HEK293 (cell line): ENCODE measurements around the gene RAB2B.

Experiments
- CTCF ChIA-PET: fragments of 350-600 bp; formaldehyde crosslinking; extraction: SDS; loops from one replicate; lab custom pipeline; 2021; ENCODE audit warnings: antibody characterized with exemption; lab: Yijun Ruan, JAX
- POLR2A ChIA-PET: fragments of 300-600 bp; formaldehyde crosslinking; extraction: SDS; loops from one replicate; lab custom pipeline; 2020; ENCODE audit warnings: antibody characterized with exemption, inconsistent platforms; lab: Yijun Ruan, JAX
- H3K27ac ChIP-seq: fragments of 200-500 bp; sonication (Bioruptor generic); 2 replicates; pipeline ENCODE4 v1.5.1; 2014; ENCODE audit warnings: low read depth, low read length, control low read depth, inconsistent platforms; ENCODE audit errors: extremely low read depth
- H3K36me3 ChIP-seq, 2 experiments: fragments of 200-500 bp in 1 of 2; sonication (Bioruptor generic) in 1 of 2; 1 replicate in 1 of 2; 2 replicates in 1 of 2; pipeline ENCODE4 v1.5.1; 2014 to 2017; ENCODE audit warnings: inconsistent platforms in 2 of 2, low read length in 2 of 2; ENCODE audit not compliant: control insufficient read depth in 2 of 2, insufficient read depth in 1 of 2
- H3K4me1 ChIP-seq: fragments of 200-500 bp; sonication (Bioruptor generic); 2 replicates; pipeline ENCODE4 v1.5.1; 2014; ENCODE audit warnings: mild to moderate bottlenecking, low read length, inconsistent platforms; ENCODE audit not compliant: control insufficient read depth, insufficient read depth
- H3K4me3 ChIP-seq: 2 replicates; pipeline ENCODE4 v1.5.1; 2011; ENCODE audit warnings: low read depth, mild to moderate bottlenecking, control low read depth, low read length, moderate library complexity
- H3K9me3 ChIP-seq: fragments of 200-500 bp; sonication (Bioruptor generic); 2 replicates; pipeline ENCODE4 v1.5.1; 2014; ENCODE audit warnings: low read depth, low read length, inconsistent platforms; ENCODE audit not compliant: control insufficient read depth, insufficient read depth
- GLIS1 ChIP-seq: fragments of 450-650 bp; formaldehyde crosslinking; IDR thresholded peaks from 2 replicates; pipeline ENCODE4 v1.5.1; 2016; ENCODE audit warnings: missing biosample characterization, missing genetic modification characterization
- KLF9 ChIP-seq: fragments of 450-650 bp; formaldehyde crosslinking; IDR thresholded peaks from 2 replicates; pipeline ENCODE4 v1.5.1; 2016; ENCODE audit warnings: missing biosample characterization, missing genetic modification characterization, low read depth
- ZBTB1 ChIP-seq: fragments of 450-650 bp; formaldehyde crosslinking; IDR thresholded peaks from 2 replicates; pipeline ENCODE4 v1.5.1; 2016; ENCODE audit warnings: missing biosample characterization, missing genetic modification characterization
- ZBTB20 ChIP-seq: fragments of 450-650 bp; formaldehyde crosslinking; IDR thresholded peaks from 2 replicates; pipeline ENCODE4 v1.5.1; 2016; ENCODE audit warnings: missing biosample characterization, missing genetic modification characterization
- ZBTB21 ChIP-seq: fragments of 450-650 bp; formaldehyde crosslinking; IDR thresholded peaks from 2 replicates; pipeline ENCODE4 v1.5.1; 2017; ENCODE audit warnings: missing biosample characterization, missing genetic modification characterization
- ZNF133 ChIP-seq: fragments of 450-650 bp; formaldehyde crosslinking; IDR thresholded peaks from 2 replicates; pipeline ENCODE4 v1.5.1; 2016; ENCODE audit warnings: missing biosample characterization, missing genetic modification characterization
- ZNF16 ChIP-seq: fragments of 450-650 bp; formaldehyde crosslinking; IDR thresholded peaks from 2 replicates; pipeline ENCODE4 v1.5.1; 2016; ENCODE audit warnings: low read depth, missing biosample characterization, missing genetic modification characterization
- ZNF324 ChIP-seq: fragments of 450-650 bp; formaldehyde crosslinking; IDR thresholded peaks from 2 replicates; pipeline ENCODE4 v1.5.1; 2016; ENCODE audit warnings: missing biosample characterization, missing genetic modification characterization
- ZNF37A ChIP-seq: fragments of 450-650 bp; IDR thresholded peaks from 2 replicates; pipeline ENCODE4 v1.5.1; 2018; ENCODE audit warnings: missing biosample characterization, missing genetic modification characterization
- ZNF394 ChIP-seq: fragments of 450-650 bp; formaldehyde crosslinking; IDR thresholded peaks from 2 replicates; pipeline ENCODE4 v1.5.1; 2016; ENCODE audit warnings: missing biosample characterization, missing genetic modification characterization, mild to moderate bottlenecking, moderate library complexity, borderline replicate concordance
- ZNF423 ChIP-seq: fragments of 450-650 bp; formaldehyde crosslinking; IDR thresholded peaks from 2 replicates; pipeline ENCODE4 v1.5.1; 2016; ENCODE audit warnings: missing biosample characterization, missing genetic modification characterization
- ZNF426 ChIP-seq: fragments of 450-650 bp; formaldehyde crosslinking; IDR thresholded peaks from 2 replicates; pipeline ENCODE4 v1.5.1; 2017; ENCODE audit warnings: missing biosample characterization, missing genetic modification characterization, mild to moderate bottlenecking, inconsistent platforms, moderate library complexity
- ZNF623 ChIP-seq: fragments of 450-650 bp; formaldehyde crosslinking; IDR thresholded peaks from 2 replicates; pipeline ENCODE4 v1.5.1; 2016; ENCODE audit warnings: missing biosample characterization, missing genetic modification characterization
- ZNF654 ChIP-seq: fragments of 450-650 bp; formaldehyde crosslinking; IDR thresholded peaks from 2 replicates; pipeline ENCODE4 v1.5.1; 2016; ENCODE audit warnings: low read depth, missing biosample characterization, missing genetic modification characterization
- ZNF658 ChIP-seq: fragments of 450-650 bp; formaldehyde crosslinking; IDR thresholded peaks from 2 replicates; pipeline ENCODE4; 2016; ENCODE audit warnings: missing biosample characterization, missing genetic modification characterization
- ZNF791 ChIP-seq: fragments of 450-650 bp; formaldehyde crosslinking; IDR thresholded peaks from 2 replicates; pipeline ENCODE4 v1.5.1; 2016; ENCODE audit warnings: missing biosample characterization, missing genetic modification characterization
- ZSCAN16 ChIP-seq: fragments of 450-650 bp; formaldehyde crosslinking; IDR thresholded peaks from 2 replicates; pipeline ENCODE4 v1.5.1; 2016; ENCODE audit warnings: missing biosample characterization, missing genetic modification characterization
- TF ChIP-seq, protein P1 (sequence below): fragments of 450-650 bp; formaldehyde crosslinking; IDR thresholded peaks from 2 replicates; pipeline ENCODE4 v1.5.1; 2016; ENCODE audit warnings: missing biosample characterization, missing genetic modification characterization
- TF ChIP-seq, protein P2 (sequence below): fragments of 450-650 bp; formaldehyde crosslinking; IDR thresholded peaks from 2 replicates; pipeline ENCODE4 v1.5.1; 2017; ENCODE audit warnings: missing biosample characterization, mild to moderate bottlenecking, missing genetic modification characterization, moderate library complexity
- TF ChIP-seq, protein P3 (sequence below): fragments of 450-650 bp; formaldehyde crosslinking; IDR thresholded peaks from 2 replicates; pipeline ENCODE4 v1.5.1; 2016; ENCODE audit warnings: missing biosample characterization, missing genetic modification characterization
- TF ChIP-seq, protein P4 (sequence below): fragments of 450-650 bp; formaldehyde crosslinking; IDR thresholded peaks from 2 replicates; pipeline ENCODE4 v1.5.1; 2016; ENCODE audit warnings: missing biosample characterization, missing genetic modification characterization
- TF ChIP-seq, protein P5 (sequence below): fragments of 450-650 bp; IDR thresholded peaks from 2 replicates; pipeline ENCODE4 v1.5.1; 2018; ENCODE audit warnings: missing biosample characterization, mild to moderate bottlenecking, missing genetic modification characterization

RAB2B gene

DNA sequence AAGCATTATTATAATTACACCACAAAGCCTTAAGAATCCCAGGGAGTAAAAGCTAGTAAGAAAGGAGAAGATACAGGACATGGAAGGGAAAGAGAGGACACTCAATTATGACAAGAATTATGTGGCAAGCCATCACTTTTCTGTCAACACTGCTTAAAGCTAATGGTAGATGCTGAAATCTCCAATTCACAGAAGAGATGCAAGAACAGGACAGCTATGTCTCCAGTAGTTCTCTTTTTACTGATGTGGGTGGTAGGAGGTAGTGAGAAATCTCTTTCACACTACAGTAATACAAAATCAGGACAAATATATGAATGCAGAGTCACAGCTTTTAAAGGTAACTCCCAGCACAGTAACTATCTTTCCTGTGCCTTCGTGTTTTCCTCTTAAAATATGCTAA lies 50.1 kb downstream of the RAB2B start:
- no peaks in the 10 kb centered on the region for H3K4me1 ChIP-seq
- H3K9me3 ChIP-seq: no peaks in the 10 kb centered on the region
- peaks cover 78 to 96% of the 10 kb centered on the region in 2 experiments for H3K36me3 ChIP-seq
- H3K27ac ChIP-seq: no peak overlapping the region
- TF ChIP-seq ZNF37A (tag by site-specific recombination) (no peak), ZNF133 (tag by site-specific recombination) (no peak), ZSCAN16 (tag by site-specific recombination) (no peak), KLF9 (tag by site-specific recombination) (no peak), ZBTB1 (tag by site-specific recombination) (no peak)
- TF ChIP-seq, protein P1, sequence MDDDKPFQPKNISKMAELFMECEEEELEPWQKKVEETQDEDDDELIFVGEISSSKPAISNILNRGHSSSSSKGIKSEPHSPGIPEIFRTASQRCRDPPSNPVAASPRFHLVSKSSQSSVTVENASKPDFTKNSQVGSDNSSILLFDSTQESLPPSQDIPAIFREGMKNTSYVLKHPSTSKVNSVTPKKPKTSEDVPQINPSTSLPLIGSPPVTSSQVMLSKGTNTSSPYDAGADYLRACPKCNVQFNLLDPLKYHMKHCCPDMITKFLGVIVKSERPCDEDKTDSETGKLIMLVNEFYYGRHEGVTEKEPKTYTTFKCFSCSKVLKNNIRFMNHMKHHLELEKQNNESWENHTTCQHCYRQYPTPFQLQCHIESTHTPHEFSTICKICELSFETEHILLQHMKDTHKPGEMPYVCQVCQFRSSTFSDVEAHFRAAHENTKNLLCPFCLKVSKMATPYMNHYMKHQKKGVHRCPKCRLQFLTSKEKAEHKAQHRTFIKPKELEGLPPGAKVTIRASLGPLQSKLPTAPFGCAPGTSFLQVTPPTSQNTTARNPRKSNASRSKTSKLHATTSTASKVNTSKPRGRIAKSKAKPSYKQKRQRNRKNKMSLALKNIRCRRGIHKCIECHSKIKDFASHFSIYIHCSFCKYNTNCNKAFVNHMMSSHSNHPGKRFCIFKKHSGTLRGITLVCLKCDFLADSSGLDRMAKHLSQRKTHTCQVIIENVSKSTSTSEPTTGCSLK (tag by site-specific recombination): no peak
- TF ChIP-seq, protein P2, sequence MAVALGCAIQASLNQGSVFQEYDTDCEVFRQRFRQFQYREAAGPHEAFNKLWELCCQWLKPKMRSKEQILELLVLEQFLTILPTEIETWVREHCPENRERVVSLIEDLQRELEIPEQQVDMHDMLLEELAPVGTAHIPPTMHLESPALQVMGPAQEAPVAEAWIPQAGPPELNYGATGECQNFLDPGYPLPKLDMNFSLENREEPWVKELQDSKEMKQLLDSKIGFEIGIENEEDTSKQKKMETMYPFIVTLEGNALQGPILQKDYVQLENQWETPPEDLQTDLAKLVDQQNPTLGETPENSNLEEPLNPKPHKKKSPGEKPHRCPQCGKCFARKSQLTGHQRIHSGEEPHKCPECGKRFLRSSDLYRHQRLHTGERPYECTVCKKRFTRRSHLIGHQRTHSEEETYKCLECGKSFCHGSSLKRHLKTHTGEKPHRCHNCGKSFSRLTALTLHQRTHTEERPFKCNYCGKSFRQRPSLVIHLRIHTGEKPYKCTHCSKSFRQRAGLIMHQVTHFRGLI (tag by site-specific recombination): no peak
- CTCF ChIA-PET: interaction anchor here (0.6 to 0.9 kb wide), 2 partner anchors 30 to 101 kb away, joined by 3 read pairs; partner anchors contain the start of gene CHD8
- POLR2A ChIA-PET: interaction anchor here (0.5 to 1.8 kb wide), 2 partner anchors 10 to 157 kb away, joined by 5 to 6 read pairs; no protein-coding TSS in a partner anchor
- H3K4me3 ChIP-seq: no peak overlapping the region

DNA sequence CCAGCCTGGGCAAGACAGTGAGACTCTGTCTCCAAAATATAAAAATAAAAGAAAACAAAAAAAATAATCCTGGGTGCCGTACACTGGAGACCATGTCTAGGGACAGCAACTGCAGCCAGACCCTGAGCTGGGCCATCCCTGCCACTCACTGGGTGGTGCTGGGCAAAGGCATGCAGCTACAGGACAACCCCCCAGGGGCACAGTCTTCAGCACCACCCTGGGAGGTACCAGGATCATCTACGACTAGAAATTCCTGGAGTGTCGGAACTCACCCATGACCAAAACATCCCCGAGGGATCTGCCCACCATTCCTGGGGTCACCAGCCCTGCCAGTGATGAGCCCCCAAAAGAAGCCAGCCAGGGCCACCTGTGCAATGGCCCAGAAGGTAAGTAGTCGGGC lies 57.2 kb downstream of the RAB2B start:
- ChIA-PET CTCF (no interaction called here), POLR2A (no interaction called here)
- TF ChIP-seq GLIS1 (tag by site-specific recombination): peak; percentile 55
- TF ChIP-seq, protein P3, sequence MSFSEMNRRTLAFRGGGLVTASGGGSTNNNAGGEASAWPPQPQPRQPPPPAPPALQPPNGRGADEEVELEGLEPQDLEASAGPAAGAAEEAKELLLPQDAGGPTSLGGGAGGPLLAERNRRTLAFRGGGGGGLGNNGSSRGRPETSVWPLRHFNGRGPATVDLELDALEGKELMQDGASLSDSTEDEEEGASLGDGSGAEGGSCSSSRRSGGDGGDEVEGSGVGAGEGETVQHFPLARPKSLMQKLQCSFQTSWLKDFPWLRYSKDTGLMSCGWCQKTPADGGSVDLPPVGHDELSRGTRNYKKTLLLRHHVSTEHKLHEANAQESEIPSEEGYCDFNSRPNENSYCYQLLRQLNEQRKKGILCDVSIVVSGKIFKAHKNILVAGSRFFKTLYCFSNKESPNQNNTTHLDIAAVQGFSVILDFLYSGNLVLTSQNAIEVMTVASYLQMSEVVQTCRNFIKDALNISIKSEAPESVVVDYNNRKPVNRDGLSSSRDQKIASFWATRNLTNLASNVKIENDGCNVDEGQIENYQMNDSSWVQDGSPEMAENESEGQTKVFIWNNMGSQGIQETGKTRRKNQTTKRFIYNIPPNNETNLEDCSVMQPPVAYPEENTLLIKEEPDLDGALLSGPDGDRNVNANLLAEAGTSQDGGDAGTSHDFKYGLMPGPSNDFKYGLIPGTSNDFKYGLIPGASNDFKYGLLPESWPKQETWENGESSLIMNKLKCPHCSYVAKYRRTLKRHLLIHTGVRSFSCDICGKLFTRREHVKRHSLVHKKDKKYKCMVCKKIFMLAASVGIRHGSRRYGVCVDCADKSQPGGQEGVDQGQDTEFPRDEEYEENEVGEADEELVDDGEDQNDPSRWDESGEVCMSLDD (tag by site-specific recombination): no peak
- no peaks in the 10 kb centered on the region for H3K4me1 ChIP-seq
- no peaks in the 10 kb centered on the region for H3K9me3 ChIP-seq
- H3K36me3 ChIP-seq: peaks cover 81 to 83% of the 10 kb centered on the region in 2 experiments
- H3K27ac ChIP-seq: no peak overlapping the region
- no peak overlapping the region for H3K4me3 ChIP-seq

DNA sequence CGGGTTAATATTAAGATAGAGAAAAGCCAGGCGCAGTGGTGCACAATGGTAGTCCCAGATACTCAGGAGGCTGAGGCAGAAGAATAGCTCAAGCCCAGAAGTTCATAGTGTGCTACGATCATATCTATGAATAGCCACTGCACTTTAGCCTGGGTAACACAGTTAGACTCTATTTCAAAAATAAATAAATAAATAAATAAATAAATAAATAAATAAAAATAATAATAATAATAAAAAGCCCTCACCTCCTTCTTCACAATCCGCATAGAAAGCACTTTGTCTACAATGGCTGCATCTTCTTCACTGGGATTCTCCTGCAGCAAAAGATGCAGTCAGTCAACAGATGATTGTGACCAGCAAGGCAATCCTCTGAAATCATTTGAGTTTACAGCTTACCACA lies 61.4 kb downstream of the RAB2B start:
- H3K9me3 ChIP-seq: no peaks in the 10 kb centered on the region
- peak; percentile 51 for TF ChIP-seq ZNF426 (tag by site-specific recombination)
- TF ChIP-seq, protein P4, sequence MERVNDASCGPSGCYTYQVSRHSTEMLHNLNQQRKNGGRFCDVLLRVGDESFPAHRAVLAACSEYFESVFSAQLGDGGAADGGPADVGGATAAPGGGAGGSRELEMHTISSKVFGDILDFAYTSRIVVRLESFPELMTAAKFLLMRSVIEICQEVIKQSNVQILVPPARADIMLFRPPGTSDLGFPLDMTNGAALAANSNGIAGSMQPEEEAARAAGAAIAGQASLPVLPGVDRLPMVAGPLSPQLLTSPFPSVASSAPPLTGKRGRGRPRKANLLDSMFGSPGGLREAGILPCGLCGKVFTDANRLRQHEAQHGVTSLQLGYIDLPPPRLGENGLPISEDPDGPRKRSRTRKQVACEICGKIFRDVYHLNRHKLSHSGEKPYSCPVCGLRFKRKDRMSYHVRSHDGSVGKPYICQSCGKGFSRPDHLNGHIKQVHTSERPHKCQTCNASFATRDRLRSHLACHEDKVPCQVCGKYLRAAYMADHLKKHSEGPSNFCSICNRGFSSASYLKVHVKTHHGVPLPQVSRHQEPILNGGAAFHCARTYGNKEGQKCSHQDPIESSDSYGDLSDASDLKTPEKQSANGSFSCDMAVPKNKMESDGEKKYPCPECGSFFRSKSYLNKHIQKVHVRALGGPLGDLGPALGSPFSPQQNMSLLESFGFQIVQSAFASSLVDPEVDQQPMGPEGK (tag by site-specific recombination): no peak
- no peak for TF ChIP-seq ZNF658 (tag by site-specific recombination)
- TF ChIP-seq ZBTB20 (tag by site-specific recombination): no peak
- peak; percentile 80; the same call in 1 of the 2 replicates for TF ChIP-seq ZNF394
- TF ChIP-seq ZNF324 (tag by site-specific recombination): no peak
- TF ChIP-seq ZNF16 (tag by site-specific recombination): no peak
- peak; percentile 13; the same call in 1 of the 2 replicates for TF ChIP-seq ZNF654
- TF ChIP-seq ZNF423 (tag by site-specific recombination): no peak
- no peak for TF ChIP-seq ZNF791 (tag by site-specific recombination)
- 0 out of 2 replicates have a peak, but pooled peaks have one; percentile 14 for TF ChIP-seq ZBTB21 (tag by site-specific recombination)
- TF ChIP-seq, protein P5, sequence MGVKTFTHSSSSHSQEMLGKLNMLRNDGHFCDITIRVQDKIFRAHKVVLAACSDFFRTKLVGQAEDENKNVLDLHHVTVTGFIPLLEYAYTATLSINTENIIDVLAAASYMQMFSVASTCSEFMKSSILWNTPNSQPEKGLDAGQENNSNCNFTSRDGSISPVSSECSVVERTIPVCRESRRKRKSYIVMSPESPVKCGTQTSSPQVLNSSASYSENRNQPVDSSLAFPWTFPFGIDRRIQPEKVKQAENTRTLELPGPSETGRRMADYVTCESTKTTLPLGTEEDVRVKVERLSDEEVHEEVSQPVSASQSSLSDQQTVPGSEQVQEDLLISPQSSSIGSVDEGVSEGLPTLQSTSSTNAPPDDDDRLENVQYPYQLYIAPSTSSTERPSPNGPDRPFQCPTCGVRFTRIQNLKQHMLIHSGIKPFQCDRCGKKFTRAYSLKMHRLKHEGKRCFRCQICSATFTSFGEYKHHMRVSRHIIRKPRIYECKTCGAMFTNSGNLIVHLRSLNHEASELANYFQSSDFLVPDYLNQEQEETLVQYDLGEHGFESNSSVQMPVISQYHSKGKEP (tag by site-specific recombination): no peak
- TF ChIP-seq ZNF623: peak; percentile 48; the same call in 1 of the 2 replicates

More for the DNA sequence above, 61.4 kb downstream of the RAB2B start:
- peaks cover 81 to 86% of the 10 kb centered on the region in 2 experiments for H3K36me3 ChIP-seq
- H3K27ac ChIP-seq: no peak overlapping the region
- H3K4me3 ChIP-seq: no peak overlapping the region
- POLR2A ChIA-PET: interaction anchor here (1.3 kb wide), 1 partner anchor 31 kb away, joined by 3 read pairs; no protein-coding TSS in a partner anchor
- CTCF ChIA-PET: no interaction called here
- H3K4me1 ChIP-seq: no peaks in the 10 kb centered on the region
